Occipital lobe (tissue), 3 donors: ENCODE data around the gene STS. TPM values are rescaled to one million over a fixed set of nuclear protein-coding genes. Genes with fewer than 3 reads are reported as not detected.
"Not testable (repeated sequence)": the region's sequence is repeated elsewhere in the genome, so short reads cannot be mapped to it uniquely, and the experiment has no call there.

Source experiments
- DNase-seq: peaks from one replicate; lab custom pipeline; 2025; lab: John Stamatoyannopoulos, UW
- small RNA-seq: library from RNA; depleted of rRNA; stranded (forward); fragments of <200 nt; gene quantifications from one replicate; pipeline ENCODE3, GENCODE V24; 2014
- total RNA-seq: library from RNA; depleted of rRNA; stranded (reverse); fragments of >200 nt; gene quantifications from one replicate; pipeline ENCODE4 v1.2.3, GENCODE V29; 2014

STS gene
- total RNA-seq, 1 donor from 2014 or later, result 4.4 TPM

GRCh38 chrX:7178859-7179258, 31.3 kb downstream of the STS start:
- not testable (repeated sequence) for DNase-seq

- DNase-seq, result no peak
Measured at GRCh38 chrX:7179446-7179845, 31.9 kb downstream of the STS start.

GRCh38 chrX:7184816-7185215, 37.3 kb downstream of the STS start:
- DNase-seq, result no peak

GRCh38 chrX:7188672-7189071, 41.2 kb downstream of the STS start:
- no peak for DNase-seq

- DNase-seq, result no peak
Measured at GRCh38 chrX:7190157-7190556, 42.6 kb downstream of the STS start.

- DNase-seq, result no peak
Measured at GRCh38 chrX:7191681-7192110, 44.2 kb downstream of the STS start.

- DNase-seq, result no peak
Measured at GRCh38 chrX:7192871-7193270, 45.4 kb downstream of the STS start.

GRCh38 chrX:7194606-7195005, 47.1 kb downstream of the STS start:
- DNase-seq, result no peak

Small RNA genes within 50 kb of the gene (small RNA-seq; reads per million reads assigned to genes)
- 0.09 reads per million for gene MIR4767

Other genes with a start within 250 kb of the STS start
- 5.8 TPM for gene PUDP, start 441 bp downstream of the STS start, total RNA-seq